ENCODE results near the gene KLK1. TPM values are rescaled to one million over a fixed set of nuclear protein-coding genes. Genes with fewer than 3 reads are reported as not detected.

KLK1 gene
- total and polyA plus RNA-seq, 2 of the 13 experiments (the other 11 are each of a cell fraction or from before 2014, with no cell fraction given): not detected

- 3% methylated on average over 5 of the region's 9 CpGs for WGBS (ENCODE audit: low lambda C conversion rate)
- no peak for ATAC-seq
- intact Hi-C loops (cut with micrococcal nuclease; ENCODE audit: unreplicated experiment): no loop called here
- Histone ChIP-seq H3K27me3 (ENCODE audit: control insufficient read depth in 1 of 2, insufficient read depth in 2 of 2, low read length in 2 of 2) (peaks cover 2 to 20% of the 10 kb centered on the region in 2 experiments; a peak in 3 of 5 replicates), H3K9me3 (ENCODE audit: low read length) (no peaks in the 10 kb centered on the region), H2AFZ (ENCODE audit: low read length) (no peak within 1 kb of the TSS), H3K4me1 (ENCODE audit: insufficient read depth, low read length) (no peaks in the 10 kb centered on the region), H3K4me3 (replicated peaks in 1 of 3; ENCODE audit: insufficient read depth in 1 of 3, low read depth in 2 of 3, low read length in 3 of 3) (no peak within 1 kb of the TSS), H3K36me3 (replicated peaks in 1 of 2; ENCODE audit: control insufficient read depth in 1 of 2, insufficient read depth in 2 of 2, low read length in 2 of 2) (no peaks in the 10 kb centered on the region), H3K4me2 (ENCODE audit: low read depth, low read length) (no peak within 1 kb of the TSS), H3K79me2 (ENCODE audit: insufficient read depth, low read length) (no peaks in the 10 kb centered on the region), H3K9ac (ENCODE audit: insufficient read depth, low read depth, low read length) (no peak within 1 kb of the TSS), H4K20me1 (ENCODE audit: insufficient read depth, low read length) (no peaks in the 10 kb centered on the region), H3K27ac (ENCODE audit: extremely low read length, insufficient read depth, low read length) (no peak within 1 kb of the TSS)
- DNase-seq (ENCODE audit: low spot score): no peak
- TF ChIP-seq SMYD3 (CRISPR knock-in tag; IDR thresholded peaks at IDR 0.05): no peak
- TF ChIP-seq ZNF569 (CRISPR knock-in tag; IDR thresholded peaks at IDR 0.05; ENCODE audit: borderline replicate concordance): no peak
- no peak for TF ChIP-seq SOX6 (IDR thresholded peaks at IDR 0.05)
- TF ChIP-seq SOX6 (CRISPR knock-in tag; IDR thresholded peaks at IDR 0.05): no peak
- TF ChIP-seq CREB1 (IDR thresholded peaks at IDR 0.05): no peak
- TF ChIP-seq CREB1 (CRISPR knock-in tag; IDR thresholded peaks at IDR 0.05): no peak
- TF ChIP-seq ZSCAN30 (CRISPR knock-in tag; IDR thresholded peaks at IDR 0.05): no peak
- no peak for TF ChIP-seq ZBTB20 (CRISPR knock-in tag; IDR thresholded peaks at IDR 0.05; ENCODE audit: borderline replicate concordance, low read depth)
- TF ChIP-seq CHD2 (IDR thresholded peaks at IDR 0.05; ENCODE audit: low read depth, low read length): no peak
- no peak for TF ChIP-seq AGO1 (IDR thresholded peaks at IDR 0.05; ENCODE audit: low read depth, low read length, poor library complexity, severe bottlenecking)
- no peak for TF ChIP-seq HMG20B (CRISPR knock-in tag; conservative IDR thresholded peaks at IDR 0.05)
- no peak for TF ChIP-seq ZNF24 (IDR thresholded peaks at IDR 0.05)
- TF ChIP-seq USF2 (IDR thresholded peaks at IDR 0.05; ENCODE audit: low read depth, low read length): no peak
- TF ChIP-seq USF2 (CRISPR knock-in tag; IDR thresholded peaks at IDR 0.05; ENCODE audit: borderline replicate concordance): no peak
- TF ChIP-seq ZFP82 (CRISPR knock-in tag; IDR thresholded peaks at IDR 0.05; ENCODE audit: borderline replicate concordance): no peak
- TF ChIP-seq SIX1 (CRISPR knock-in tag; IDR thresholded peaks at IDR 0.05; ENCODE audit: borderline replicate concordance): no peak
- no peak for TF ChIP-seq ATF6 (CRISPR knock-in tag; conservative IDR thresholded peaks at IDR 0.05)
- ChIA-PET CTCF (ENCODE audit: low intra/inter-chr PET ratio, low total read pairs) (no interaction called here), POLR2A (no interaction called here)
- BruUV-seq (replicated peaks): no TSS peak
- FAIRE-seq: no peak
- in situ Hi-C loops (cut with HindIII; ENCODE audit: extremely low pct_ligation_motif_present, low pct_unique_long_range_greater_than_20kb): no loop called here
These were observed 31.2 kb upstream of the KLK1 start, which contains the start of gene KLK3 for GRCh38 chr19:50854636-50855410. TSS of gene KLK3 (plus strand) at chr19:50854915. CDS start at chr19:50854956, 41 bp downstream.

All from HepG2 (cell line).